ENCODE data around the gene IL2RA. TPM values are rescaled to one million over a fixed set of nuclear protein-coding genes. Genes with fewer than 3 reads are reported as not detected.

Gene IL2RA
- total RNA-seq, 1 experiment from 2014 or later = 0.59 TPM

DNA sequence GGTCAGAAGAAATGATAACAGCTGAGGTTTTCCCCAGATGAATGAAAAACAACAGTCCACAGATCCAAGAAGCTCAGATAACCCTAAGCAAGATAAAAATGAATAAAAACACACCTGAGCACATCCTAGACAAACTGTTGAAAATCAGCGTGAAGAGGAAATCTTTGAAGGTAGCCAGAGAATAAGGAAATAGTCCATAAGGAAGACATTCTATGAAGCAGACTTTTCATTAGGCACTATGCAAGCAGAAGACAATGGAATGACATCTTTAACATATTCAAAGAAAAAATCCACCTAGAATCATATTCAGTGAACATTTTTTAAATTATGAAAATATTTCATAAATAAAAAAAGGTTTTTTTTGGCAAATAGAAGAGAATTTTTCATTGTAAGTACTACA, 69.8 kb downstream of the IL2RA start:
- Histone ChIP-seq H2AFZ (ENCODE audit: low read depth, low read length, poor library complexity, severe bottlenecking) (no peak overlapping the region), H3K36me3 (ENCODE audit: control insufficient read depth in 1 of 2, insufficient read depth in 2 of 2, low read length in 2 of 2) (no peaks in the 10 kb centered on the region), H4K20me1 (ENCODE audit: insufficient read depth) (no peaks in the 10 kb centered on the region), H3K27ac (ENCODE audit: low read depth, low read length) (no peak overlapping the region), H3K79me2 (ENCODE audit: insufficient read depth, low read length) (no peaks in the 10 kb centered on the region), H3K9me2 (ENCODE audit: insufficient read depth) (no peaks in the 10 kb centered on the region), H3K4me3 (replicated peaks in 1 of 2; ENCODE audit: low read depth in 1 of 2, low read length in 2 of 2) (no peak overlapping the region), H3K27me3 (ENCODE audit: insufficient read depth, low read length) (no peaks in the 10 kb centered on the region), H3K4me1 (ENCODE audit: control insufficient read depth in 1 of 2, insufficient read depth in 2 of 2, low read length in 2 of 2) (no peaks in the 10 kb centered on the region), H3K9me3 (ENCODE audit: control insufficient read depth in 1 of 2, insufficient read depth in 1 of 2, low read depth in 1 of 2, low read length in 2 of 2) (peaks cover 4 to 5% of the 10 kb centered on the region in 2 experiments; a peak in 2 of 4 replicates), H3K4me2 (ENCODE audit: low read length) (no peak overlapping the region), H3K9ac (ENCODE audit: low read length) (no peak overlapping the region)
- ATAC-seq = no peak
- ChIA-PET POLR2A (no interaction called here), CTCF (no interaction called here), RAD21 (ENCODE audit: low non-redundant PET in 1 of 2, low total read pairs in 2 of 2, uncharacterized antibody in 2 of 2, unreplicated experiment in 2 of 2) (no interaction called here)
- intact Hi-C loops (cut with micrococcal nuclease) = no loop called here
- TF ChIP-seq ZNF274 (IDR thresholded peaks at IDR 0.05; ENCODE audit: low read depth, low read length) (no peak), JUND (IDR thresholded peaks at IDR 0.05) (no peak), SRF (IDR thresholded peaks at IDR 0.05; ENCODE audit: low read depth) (no peak), POLR2AphosphoS5 (IDR thresholded peaks at IDR 0.05; ENCODE audit: low read depth, low read length) (no peak), EGR1 (IDR thresholded peaks at IDR 0.05; ENCODE audit: low read depth) (no peak), ZFX (IDR thresholded peaks at IDR 0.05) (no peak), POLR2A (IDR thresholded peaks at IDR 0.05; ENCODE audit: borderline replicate concordance, extremely low read depth, insufficient read depth, insufficient read length) (no peak), CEBPB (IDR thresholded peaks at IDR 0.05; ENCODE audit: low read depth) (no peak)
- TF ChIP-seq, protein P1, sequence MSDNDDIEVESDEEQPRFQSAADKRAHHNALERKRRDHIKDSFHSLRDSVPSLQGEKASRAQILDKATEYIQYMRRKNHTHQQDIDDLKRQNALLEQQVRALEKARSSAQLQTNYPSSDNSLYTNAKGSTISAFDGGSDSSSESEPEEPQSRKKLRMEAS (IDR thresholded peaks at IDR 0.05) = no peak
- DNase-seq (ENCODE audit: low read depth, low spot score) = no peak
- no TSS peak for BruUV-seq (replicated peaks)

- Histone ChIP-seq H3K36me3 (ENCODE audit: control insufficient read depth in 1 of 2, insufficient read depth in 2 of 2, low read length in 2 of 2) (no peaks in the 10 kb centered on the region), H3K4me1 (ENCODE audit: control insufficient read depth in 1 of 2, insufficient read depth in 2 of 2, low read length in 2 of 2) (no peaks in the 10 kb centered on the region), H3K4me2 (ENCODE audit: low read length) (no peak overlapping the region), H3K9ac (ENCODE audit: low read length) (no peak overlapping the region), H2AFZ (ENCODE audit: low read depth, low read length, poor library complexity, severe bottlenecking) (no peak overlapping the region), H3K9me3 (ENCODE audit: control insufficient read depth in 1 of 2, insufficient read depth in 1 of 2, low read depth in 1 of 2, low read length in 2 of 2) (peaks cover 4 to 5% of the 10 kb centered on the region in 2 experiments; a peak in 2 of 4 replicates), H3K27ac (ENCODE audit: low read depth, low read length) (no peak overlapping the region), H3K27me3 (ENCODE audit: insufficient read depth, low read length) (no peaks in the 10 kb centered on the region), H3K9me2 (ENCODE audit: insufficient read depth) (no peaks in the 10 kb centered on the region), H3K79me2 (ENCODE audit: insufficient read depth, low read length) (no peaks in the 10 kb centered on the region), H3K4me3 (replicated peaks in 1 of 2; ENCODE audit: low read depth in 1 of 2, low read length in 2 of 2) (no peak overlapping the region), H4K20me1 (ENCODE audit: insufficient read depth) (no peaks in the 10 kb centered on the region)
- DNase-seq (ENCODE audit: low read depth, low spot score) (no peak), ATAC-seq (no peak)
- intact Hi-C loops (cut with micrococcal nuclease) = no loop called here
- no TSS peak for BruUV-seq (replicated peaks)
- TF ChIP-seq EZH2 (IDR thresholded peaks at IDR 0.05) (no peak), ATF3 (IDR thresholded peaks at IDR 0.05) (no peak), REST (IDR thresholded peaks at IDR 0.05; ENCODE audit: low read depth) (no peak), TCF7L2 (IDR thresholded peaks at IDR 0.05; ENCODE audit: borderline replicate concordance, extremely low read depth, insufficient read depth, insufficient read length) (no peak), JUND (IDR thresholded peaks at IDR 0.05) (no peak), ZFX (IDR thresholded peaks at IDR 0.05) (no peak), RAD21 (IDR thresholded peaks at IDR 0.05; ENCODE audit: low read depth) (no peak), EGR1 (IDR thresholded peaks at IDR 0.05; ENCODE audit: low read depth) (no peak), SIN3A (IDR thresholded peaks at IDR 0.05; ENCODE audit: low read depth) (no peak), SRF (IDR thresholded peaks at IDR 0.05; ENCODE audit: low read depth) (no peak), YY1 (IDR thresholded peaks at IDR 0.05; ENCODE audit: extremely low read depth, insufficient replicate concordance, low read depth, low read length) (no peak), ELF1 (IDR thresholded peaks at IDR 0.05; ENCODE audit: borderline replicate concordance, low read depth) (no peak), FOSL1 (IDR thresholded peaks at IDR 0.05; ENCODE audit: low read depth) (no peak), POLR2AphosphoS5 (IDR thresholded peaks at IDR 0.05; ENCODE audit: low read depth, low read length) (no peak), POLR2A (IDR thresholded peaks at IDR 0.05; ENCODE audit: borderline replicate concordance, extremely low read depth, insufficient read depth, insufficient read length) (no peak)
- TF ChIP-seq, protein P1 (IDR thresholded peaks at IDR 0.05) = no peak
- POLR2A ChIA-PET = no interaction called here
- RAD21 ChIA-PET (ENCODE audit: low non-redundant PET in 1 of 2, low total read pairs in 2 of 2, uncharacterized antibody in 2 of 2, unreplicated experiment in 2 of 2) = no interaction called here
- CTCF ChIA-PET = no interaction called here
Measured at GRCh38 chr10:5991708-5992107, 70.5 kb downstream of the IL2RA start.

Measured in HCT116 (cell line).